RCC 7860 (cell line): Measurements from ENCODE around the gene CLEC4A.
"Not testable (repeated sequence)": the region's sequence is repeated elsewhere in the genome, so short reads cannot be mapped to it uniquely, and the experiment has no call there.

Experiments
- DNase-seq: peaks from one replicate; pipeline ENCODE4 v3.0.0-alpha.2; 2015; ENCODE audit warnings: low spot score
- FAIRE-seq: peaks from 2 replicates; lab custom pipeline; 2012; peaks lifted over from hg19 to GRCh38; lab: Jason Lieb, UNC

CLEC4A gene

DNA sequence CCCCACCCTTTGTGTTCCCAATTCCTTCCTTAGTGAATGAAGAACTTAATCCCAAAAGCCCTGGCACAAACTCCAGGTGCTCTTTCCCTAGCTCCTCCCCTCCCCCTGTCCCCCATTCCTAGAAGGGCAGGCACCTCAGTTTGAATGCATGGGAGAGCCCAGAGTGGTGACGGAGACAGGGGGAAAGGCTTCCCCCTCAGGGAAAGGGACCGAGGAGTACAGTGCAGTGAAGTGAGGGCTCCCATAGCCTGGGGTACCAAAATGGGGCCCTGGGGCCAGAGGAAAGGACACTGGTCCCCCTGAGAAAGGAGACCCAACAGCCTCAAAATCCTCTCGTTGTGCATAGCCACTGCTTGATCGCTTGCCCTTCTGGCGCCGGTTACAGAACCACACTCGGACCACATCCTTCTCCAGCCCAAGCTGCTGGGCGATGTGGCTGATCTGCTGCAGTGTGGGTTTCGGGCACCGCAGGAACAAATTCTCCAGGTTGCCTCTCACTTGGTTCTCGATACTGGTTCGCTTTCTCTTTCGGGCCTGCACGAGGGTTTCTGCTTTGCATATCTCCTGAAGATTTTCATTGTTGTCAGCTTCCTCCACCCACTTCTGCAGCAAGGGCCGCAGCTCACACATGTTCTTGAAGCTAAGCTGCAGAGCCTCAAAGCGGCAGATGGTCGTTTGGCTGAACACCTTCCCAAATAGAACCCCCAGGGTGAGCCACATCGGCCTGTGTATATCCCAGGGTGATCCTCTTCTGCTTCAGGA, 10.4 kb downstream of the CLEC4A start:
- not testable (repeated sequence) for FAIRE-seq, DNase-seq

DNA sequence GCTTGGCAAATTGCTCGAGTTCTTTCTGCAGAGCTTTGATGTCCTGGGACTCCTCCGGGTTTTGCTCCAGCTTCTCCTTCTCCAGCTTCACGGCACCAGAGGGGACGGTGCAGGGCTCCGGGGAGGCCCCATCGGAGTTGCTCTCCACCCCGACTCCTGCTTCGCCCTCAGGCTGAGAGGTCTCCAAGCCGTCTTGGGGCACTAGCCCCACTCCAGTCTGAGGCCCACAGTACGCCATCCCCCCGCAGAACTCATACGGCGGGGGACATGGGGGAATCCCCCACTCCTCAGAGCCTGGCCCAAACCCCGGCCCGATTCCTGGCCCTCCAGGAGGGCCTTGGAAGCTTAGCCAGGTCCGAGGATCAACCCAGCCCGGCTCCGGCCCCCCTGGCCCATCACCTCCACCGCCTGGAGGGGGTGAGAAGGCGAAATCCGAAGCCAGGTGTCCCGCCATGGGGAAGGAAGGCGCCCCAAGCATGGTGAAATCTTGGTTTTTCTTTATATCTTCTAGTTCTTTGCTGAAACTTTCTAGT, 11.0 kb downstream of the CLEC4A start:
- not testable (repeated sequence) for DNase-seq

GRCh38 chr12:8141647-8142046, 18.2 kb downstream of the CLEC4A start:
- FAIRE-seq: not testable (repeated sequence)

More for the DNA sequence above, 11.0 kb downstream of the CLEC4A start:
- FAIRE-seq: not testable (repeated sequence)

DNA sequence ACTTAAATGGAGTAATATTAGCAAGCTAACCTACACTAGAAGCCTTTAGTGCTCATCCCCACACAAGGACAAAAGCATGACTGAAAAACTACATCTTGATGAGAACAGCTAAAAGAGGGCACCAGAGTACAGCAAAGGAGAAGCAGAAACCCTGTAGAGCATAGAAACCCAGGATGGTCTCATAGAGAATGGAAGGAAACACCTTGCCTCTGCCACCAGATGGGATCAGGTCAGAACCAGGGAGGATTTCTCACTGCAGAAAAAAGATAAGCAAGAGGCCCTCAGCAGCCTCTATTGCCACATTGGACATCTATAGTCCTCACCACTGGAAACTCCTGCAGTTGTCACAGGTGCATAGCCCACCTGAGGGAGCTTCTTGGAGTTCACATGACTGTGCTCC, 19.8 kb downstream of the CLEC4A start:
- FAIRE-seq: no peak
- no peak for DNase-seq

More at GRCh38 chr12:8141647-8142046, 18.2 kb downstream of the CLEC4A start:
- DNase-seq: not testable (repeated sequence)

- FAIRE-seq (no peak), DNase-seq (no peak)
These were observed 22.5 kb downstream of the CLEC4A start for GRCh38 chr12:8145754-8146441.

DNA sequence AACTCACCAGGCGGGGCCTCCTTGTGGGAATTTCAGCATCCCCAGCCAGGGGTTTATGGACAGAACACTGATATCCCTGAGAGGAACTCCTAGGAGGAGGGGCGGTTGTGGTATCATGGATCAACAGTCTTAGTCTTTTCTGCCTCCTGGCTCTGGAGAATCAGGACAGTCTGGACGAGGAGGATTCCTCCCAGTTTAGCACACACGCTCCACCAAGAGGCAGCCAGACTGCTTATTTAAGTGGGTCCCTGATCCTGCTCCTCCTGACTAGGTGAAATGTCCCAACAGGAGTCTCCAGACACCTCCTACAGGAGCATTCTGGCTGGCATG, 23.0 kb downstream of the CLEC4A start:
- DNase-seq: no peak
- no peak for FAIRE-seq

DNA sequence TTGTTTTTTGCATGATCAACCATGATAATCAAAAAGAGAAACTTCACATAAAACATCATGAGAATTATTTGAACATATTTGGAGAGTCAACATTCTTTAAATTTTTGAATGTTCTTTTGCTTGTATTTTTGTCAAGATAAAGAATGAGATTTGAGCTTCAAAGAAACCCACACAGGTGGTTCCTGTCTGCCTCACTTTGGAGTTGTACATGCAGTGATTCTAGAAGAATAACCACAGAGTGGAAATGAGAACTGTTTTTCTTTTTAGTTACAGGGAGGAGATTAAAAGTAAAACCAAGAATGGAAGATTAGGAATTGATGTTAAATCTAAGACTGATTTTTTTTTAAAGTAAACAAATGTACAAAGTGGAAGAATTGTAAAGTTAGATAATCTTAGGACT, 31.1 kb downstream of the CLEC4A start:
- no peak for DNase-seq
- peak; percentile 12 for FAIRE-seq

GRCh38 chr12:8156416-8156815, 33.0 kb downstream of the CLEC4A start:
- FAIRE-seq (peak; percentile 2), DNase-seq (no peak)

- FAIRE-seq (peak; percentile 76), DNase-seq (peak; percentile 77)
These were observed 33.4 kb downstream of the CLEC4A start, which contains the start of gene ZNF705A for GRCh38 chr12:8156845-8157244. TSS of gene ZNF705A (plus strand) at chr12:8157015. CDS start at chr12:8172626, 15,611 bp downstream.

DNA sequence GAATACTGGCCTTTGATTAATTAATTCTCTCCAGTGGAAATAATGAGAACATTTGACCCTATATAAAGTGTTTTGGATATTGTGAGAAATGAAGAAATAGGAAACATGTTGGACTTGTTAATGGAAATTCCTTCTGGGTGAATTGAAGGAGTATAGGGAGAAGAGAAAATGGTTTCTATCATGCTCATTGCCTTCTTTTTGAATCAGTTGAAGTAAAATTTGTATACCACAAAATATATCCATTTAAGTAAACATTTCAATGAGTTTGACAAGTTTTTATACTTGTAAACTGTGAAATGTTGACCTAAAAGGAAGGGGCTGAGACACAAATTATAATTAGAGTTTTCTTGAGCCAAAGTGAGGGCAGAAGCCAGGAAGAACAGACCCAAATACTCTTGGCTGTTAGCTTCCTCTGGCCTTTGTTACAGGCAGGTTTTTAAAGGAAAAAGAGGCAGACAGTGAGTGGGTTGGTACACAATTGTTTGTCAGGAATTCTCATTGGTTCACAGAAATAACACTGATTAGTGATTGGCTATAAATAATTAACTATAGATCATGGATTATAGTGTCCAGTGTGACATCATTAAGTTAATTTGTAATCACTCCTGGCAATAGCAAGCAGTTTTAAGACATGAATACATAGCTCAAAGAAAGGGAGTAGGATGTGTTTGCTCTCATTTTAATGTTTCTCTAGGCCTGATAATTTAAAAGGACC, 34.2 kb downstream of the CLEC4A start:
- FAIRE-seq (peak; percentile 81), DNase-seq (peak; percentile 71)

- DNase-seq, FAIRE-seq: not testable (repeated sequence)
These were observed 49.5 kb downstream of the CLEC4A start for GRCh38 chr12:8172911-8173310.

GRCh38 chr12:8179989-8180585, 56.7 kb downstream of the CLEC4A start:
- not testable (repeated sequence) for FAIRE-seq
- DNase-seq: peak; percentile 47

- DNase-seq, FAIRE-seq: not testable (repeated sequence)
These were observed 57.9 kb downstream of the CLEC4A start for GRCh38 chr12:8181271-8181670.

DNA sequence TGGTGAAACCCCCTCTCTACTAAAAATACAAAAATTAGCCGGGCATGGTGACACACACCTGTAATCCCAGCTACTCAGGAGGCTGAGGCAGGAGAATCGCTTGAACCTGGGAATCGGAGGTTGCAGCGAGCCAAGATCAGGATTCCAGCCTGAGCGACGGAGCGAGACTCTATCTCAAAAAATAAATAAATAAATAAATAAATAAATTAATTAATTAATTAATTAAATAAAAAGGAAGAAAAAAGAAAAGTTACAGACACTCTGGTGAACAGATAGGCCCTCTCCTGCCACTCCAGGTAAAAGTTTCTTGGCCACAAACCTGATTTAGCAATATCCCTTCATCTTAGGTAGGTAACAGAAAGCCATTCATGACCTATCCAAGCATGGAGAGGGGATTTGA, 59.5 kb downstream of the CLEC4A start:
- not testable (repeated sequence) for DNase-seq, FAIRE-seq

DNA sequence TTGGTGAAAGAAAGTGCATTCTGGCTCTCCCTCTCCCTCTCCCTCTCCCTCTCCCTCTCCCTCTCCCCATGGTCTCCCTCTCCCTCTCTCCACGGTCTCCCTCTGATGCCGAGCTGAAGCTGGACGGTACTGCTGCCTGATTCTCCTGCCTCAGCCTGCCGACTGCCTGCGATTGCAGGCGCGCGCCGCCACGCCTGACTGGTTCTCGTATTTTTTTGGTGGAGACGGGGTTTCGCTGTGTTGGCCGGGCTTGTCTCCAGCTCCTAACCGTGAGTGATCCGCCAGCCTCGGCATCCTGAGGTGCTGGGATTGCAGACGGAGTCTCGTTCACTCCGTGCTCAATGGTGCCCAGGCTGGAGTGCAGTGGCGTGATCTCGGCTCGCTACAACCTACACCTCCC, 59.9 kb downstream of the CLEC4A start:
- not testable (repeated sequence) for DNase-seq, FAIRE-seq

DNA sequence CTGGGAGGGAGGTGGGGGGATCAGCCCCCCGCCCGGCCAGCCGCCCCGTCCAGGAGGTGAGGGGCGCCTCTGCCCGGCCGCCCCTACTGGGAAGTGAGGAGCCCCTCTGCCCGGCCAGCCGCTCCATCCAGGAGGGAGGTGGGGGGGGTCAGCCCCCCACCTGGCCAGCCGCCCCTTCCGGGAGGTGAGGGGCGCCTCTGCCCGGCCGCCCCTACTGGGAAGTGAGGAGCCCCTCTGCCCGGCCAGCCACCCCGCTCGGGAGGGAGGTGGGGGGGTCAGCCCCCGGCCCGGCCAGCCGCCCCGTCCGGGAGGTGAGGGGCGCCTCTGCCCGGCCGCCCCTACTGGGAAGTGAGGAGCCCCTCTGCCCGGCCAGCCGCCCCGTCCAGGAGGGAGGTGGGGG, 60.8 kb downstream of the CLEC4A start:
- FAIRE-seq, DNase-seq: not testable (repeated sequence)

GRCh38 chr12:8188088-8188487, 64.7 kb downstream of the CLEC4A start:
- FAIRE-seq, DNase-seq: not testable (repeated sequence)
